Tibial nerve (tissue), 4 donors: ENCODE results near the gene CACNA1H. TPM values are rescaled to one million over a fixed set of nuclear protein-coding genes. Genes with fewer than 3 reads are reported as not detected.
"Not testable (repeated sequence)": the region's sequence is repeated elsewhere in the genome, so short reads cannot be mapped to it uniquely, and the experiment has no call there.

Experiments used
- DNase-seq, 2 donors: peaks; one replicate each; pipeline ENCODE4 v3.0.0-alpha.2; 2019; ENCODE audit warnings: low spot score in 2 of 2
- H3K27ac ChIP-seq, 4 donors: fragments of 200-600 bp; sonication (generic) in 3 of 4; one replicate each; pipeline ENCODE4 v1.5.1; 2017 to 2019; ENCODE audit warnings: mild to moderate bottlenecking in 1 of 4
- H3K27me3 ChIP-seq, 2 donors: fragments of 200-600 bp; sonication (generic) in 1 of 2; one replicate each; pipeline versions ENCODE4 v1.5.1 to v1.6.0; 2017 to 2019
- H3K36me3 ChIP-seq, 3 donors: fragments of 200-600 bp; sonication (generic); one replicate each; pipeline ENCODE4 v1.5.1; 2018 to 2019
- H3K4me1 ChIP-seq, 4 donors: fragments of 200-600 bp; sonication (generic) in 3 of 4; one replicate each; pipeline ENCODE4 v1.5.1; 2017 to 2019
- H3K4me3 ChIP-seq, 4 donors: fragments of 200-600 bp; sonication (generic) in 3 of 4; one replicate each; pipeline ENCODE4 v1.5.1; 2017 to 2019; ENCODE audit warnings: mild to moderate bottlenecking in 1 of 4, moderate library complexity in 1 of 4
- H3K9me3 ChIP-seq, 4 donors: fragments of 200-600 bp; sonication (generic) in 3 of 4; one replicate each; pipeline ENCODE4 v1.5.1; 2017 to 2019
- CTCF ChIP-seq, 5 experiments: fragments of 200-600 bp in 3 of 5; fragments of 450-650 bp in 2 of 5; sonication (generic) in 3 of 5; IDR thresholded peaks; one replicate each; pipeline ENCODE4 v1.5.1; 2016 to 2019; ENCODE audit warnings: antibody characterized with exemption in 5 of 5, mild to moderate bottlenecking in 3 of 5, moderate library complexity in 2 of 5
- EP300 ChIP-seq, 2 donors: sonication (generic); formaldehyde crosslinking; IDR thresholded peaks; one replicate each; pipeline ENCODE4 v1.6.1; 2017; ENCODE audit warnings: antibody characterized with exemption in 2 of 2, mild to moderate bottlenecking in 1 of 2
- POLR2A ChIP-seq, 2 donors: fragments of 450-650 bp; IDR thresholded peaks; one replicate each; pipeline ENCODE4 v1.6.1; 2017; ENCODE audit warnings: antibody characterized with exemption in 2 of 2, mild to moderate bottlenecking in 2 of 2, moderate library complexity in 2 of 2
- WGBS, 2 donors: methylation state at CpG; one replicate each; pipeline ENCODE4 v1.1.5; 2018; 5-methylcytosine and 5-hydroxymethylcytosine counted together
- total RNA-seq, 4 donors: library from RNA; depleted of rRNA; stranded (reverse); fragments of >200 nt; gene quantifications; one replicate each; pipeline ENCODE4 v1.1.0, GENCODE V29; 2016

The CACNA1H gene
- total RNA-seq, 4 donors from 2014 or later: 3.8 to 12.0 (median 9.0) TPM

DNA sequence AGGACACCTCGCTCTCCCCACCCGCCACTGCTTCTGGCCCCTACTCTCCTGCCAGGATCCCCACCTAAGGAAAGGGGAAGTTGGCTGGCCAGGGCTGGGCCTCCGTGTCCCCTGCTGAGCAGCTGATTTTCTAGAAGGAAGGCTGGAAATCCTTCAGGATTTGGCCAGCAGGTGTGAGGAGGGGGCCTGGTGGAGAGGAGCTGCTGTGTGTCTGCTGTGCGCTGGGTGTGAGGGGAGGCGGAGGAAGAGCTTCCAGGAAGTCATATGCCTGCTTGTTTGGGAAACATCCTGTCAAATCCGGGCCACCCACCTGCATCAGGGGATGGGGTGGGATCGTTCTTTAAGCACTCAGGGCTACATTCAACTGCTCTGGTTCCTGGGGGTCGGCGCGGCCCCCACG, 43.6 kb downstream of the CACNA1H start:
- WGBS, 2 donors: 75 to 82% methylated on average over 8 to 11 of the region's 11 CpGs
- Histone ChIP-seq H3K36me3 (no peaks in the 10 kb centered on the region), H3K27me3 (peaks cover 0 to 32% of the 10 kb centered on the region in 2 donors), H3K27ac (no peak overlapping the region), H3K4me1 (peaks cover 0 to 6% (median 0%) of the 10 kb centered on the region in 4 donors), H3K4me3 (no peak overlapping the region), H3K9me3 (no peaks in the 10 kb centered on the region)
- no peak for DNase-seq
- TF ChIP-seq CTCF (IDR thresholded peaks at IDR 0.05): no peak
- no peak for TF ChIP-seq POLR2A (IDR thresholded peaks at IDR 0.05)
- TF ChIP-seq EP300 (IDR thresholded peaks at IDR 0.05): no peak

- peaks cover 0 to 6% (median 0%) of the 10 kb centered on the region in 4 donors for H3K4me1 ChIP-seq
- no peak for TF ChIP-seq POLR2A (IDR thresholded peaks at IDR 0.05)
- no peak for TF ChIP-seq CTCF (IDR thresholded peaks at IDR 0.05)
- TF ChIP-seq EP300 (IDR thresholded peaks at IDR 0.05): no peak
- no peaks in the 10 kb centered on the region for H3K36me3 ChIP-seq
- H3K27ac ChIP-seq: no peak overlapping the region
- peaks cover 0 to 32% of the 10 kb centered on the region in 2 donors for H3K27me3 ChIP-seq
- DNase-seq: no peak
- H3K4me3 ChIP-seq: no peak overlapping the region
- 72 to 81% methylated on average over 19 of the region's 19 CpGs for WGBS, 2 donors
- no peaks in the 10 kb centered on the region for H3K9me3 ChIP-seq
These were observed 44.4 kb downstream of the CACNA1H start for GRCh38 chr16:1197237-1197866.

DNA sequence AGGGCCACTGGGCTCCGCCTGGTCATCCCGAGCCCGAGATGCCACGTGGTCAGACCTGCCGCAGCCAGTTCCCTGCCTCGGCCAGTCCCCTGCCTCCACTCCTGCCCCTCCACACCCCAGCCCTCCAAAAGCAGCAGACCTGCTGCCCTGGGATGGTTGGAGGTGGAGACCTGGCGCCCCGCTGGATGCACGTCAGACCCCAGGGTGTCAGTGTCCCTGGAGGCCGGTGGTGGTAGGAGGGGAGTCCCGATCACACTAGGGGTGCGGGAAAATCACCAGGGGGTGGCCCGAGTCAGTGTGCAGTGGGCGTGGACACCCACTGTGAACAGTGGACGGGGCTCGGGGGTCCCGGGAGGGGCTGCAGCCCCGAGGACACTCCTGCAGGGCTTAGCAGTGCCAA, 45.3 kb downstream of the CACNA1H start:
- DNase-seq: no peak
- Histone ChIP-seq H3K27me3 (peaks cover 0 to 25% of the 10 kb centered on the region in 2 donors), H3K4me3 (no peak overlapping the region), H3K36me3 (no peaks in the 10 kb centered on the region), H3K9me3 (no peaks in the 10 kb centered on the region), H3K27ac (no peak overlapping the region), H3K4me1 (peaks cover 0 to 6% (median 0%) of the 10 kb centered on the region in 4 donors)
- WGBS, 2 donors: 84 to 88% methylated on average over 11 to 12 of the region's 18 CpGs
- TF ChIP-seq CTCF (IDR thresholded peaks at IDR 0.05) (no peak), POLR2A (IDR thresholded peaks at IDR 0.05) (no peak), EP300 (IDR thresholded peaks at IDR 0.05) (no peak)

- not testable (repeated sequence) for DNase-seq, H3K27ac ChIP-seq, H3K9me3 ChIP-seq, H3K36me3 ChIP-seq, H3K4me1 ChIP-seq, H3K4me3 ChIP-seq
- peaks cover 0 to 23% of the 10 kb centered on the region in 2 donors for H3K27me3 ChIP-seq
- WGBS, 2 donors: 92 to 93% methylated on average over 11 to 28 of the region's 44 CpGs
These were observed 45.9 kb downstream of the CACNA1H start for GRCh38 chr16:1198671-1199346.

DNA sequence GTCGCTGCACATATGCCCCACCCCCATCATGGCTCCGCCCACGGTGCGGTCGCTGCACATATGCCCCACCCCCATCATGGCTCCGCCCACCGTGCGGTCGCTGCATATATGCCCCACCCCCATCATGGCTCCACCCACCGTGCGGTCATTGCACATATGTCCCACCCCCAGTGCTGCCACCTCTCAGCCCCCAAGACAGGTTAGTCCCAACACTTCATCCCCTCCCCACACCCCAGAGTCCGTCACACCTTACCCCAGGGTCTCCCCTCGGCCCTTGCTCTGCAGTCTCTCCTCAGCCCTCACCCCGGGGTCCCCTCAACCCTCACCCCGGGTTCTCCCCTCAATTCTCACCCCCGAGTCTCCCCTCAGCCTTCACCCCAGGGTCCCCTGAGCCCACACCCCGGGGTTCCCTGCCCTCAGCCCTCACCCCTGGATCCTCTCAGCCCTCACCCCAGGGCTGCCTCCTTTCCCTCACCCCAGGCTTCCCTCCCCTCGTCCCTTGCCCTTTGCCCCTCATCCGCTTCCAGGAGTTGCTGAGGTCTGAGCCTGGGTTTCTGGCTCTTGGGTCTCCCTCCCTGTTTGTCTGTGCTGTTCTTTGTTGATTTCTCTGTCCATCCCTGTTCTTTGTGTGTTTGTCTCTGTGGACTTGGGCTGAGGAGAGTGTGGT, 46.6 kb downstream of the CACNA1H start:
- Histone ChIP-seq H3K27ac (no peak overlapping the region), H3K36me3 (no peaks in the 10 kb centered on the region), H3K4me3 (no peak overlapping the region), H3K9me3 (no peaks in the 10 kb centered on the region), H3K27me3 (peaks cover 0 to 17% of the 10 kb centered on the region in 2 donors), H3K4me1 (peaks cover 0 to 4% (median 0%) of the 10 kb centered on the region in 4 donors)
- no peak for DNase-seq
- TF ChIP-seq CTCF (IDR thresholded peaks at IDR 0.05) (no peak), EP300 (IDR thresholded peaks at IDR 0.05) (no peak), POLR2A (IDR thresholded peaks at IDR 0.05) (no peak)
- WGBS, 2 donors: 70 to 82% methylated on average over 11 to 13 of the region's 19 CpGs
